GM18526 (cell line): Measurements from ENCODE around the gene SLC7A4.

Experiments used
- POLR2A ChIP-seq: IDR thresholded peaks from 3 replicates; pipeline ENCODE4 v1.6.1; 2011; ENCODE audit not compliant: insufficient read length; ENCODE audit errors: extremely low read depth

The SLC7A4 gene

DNA sequence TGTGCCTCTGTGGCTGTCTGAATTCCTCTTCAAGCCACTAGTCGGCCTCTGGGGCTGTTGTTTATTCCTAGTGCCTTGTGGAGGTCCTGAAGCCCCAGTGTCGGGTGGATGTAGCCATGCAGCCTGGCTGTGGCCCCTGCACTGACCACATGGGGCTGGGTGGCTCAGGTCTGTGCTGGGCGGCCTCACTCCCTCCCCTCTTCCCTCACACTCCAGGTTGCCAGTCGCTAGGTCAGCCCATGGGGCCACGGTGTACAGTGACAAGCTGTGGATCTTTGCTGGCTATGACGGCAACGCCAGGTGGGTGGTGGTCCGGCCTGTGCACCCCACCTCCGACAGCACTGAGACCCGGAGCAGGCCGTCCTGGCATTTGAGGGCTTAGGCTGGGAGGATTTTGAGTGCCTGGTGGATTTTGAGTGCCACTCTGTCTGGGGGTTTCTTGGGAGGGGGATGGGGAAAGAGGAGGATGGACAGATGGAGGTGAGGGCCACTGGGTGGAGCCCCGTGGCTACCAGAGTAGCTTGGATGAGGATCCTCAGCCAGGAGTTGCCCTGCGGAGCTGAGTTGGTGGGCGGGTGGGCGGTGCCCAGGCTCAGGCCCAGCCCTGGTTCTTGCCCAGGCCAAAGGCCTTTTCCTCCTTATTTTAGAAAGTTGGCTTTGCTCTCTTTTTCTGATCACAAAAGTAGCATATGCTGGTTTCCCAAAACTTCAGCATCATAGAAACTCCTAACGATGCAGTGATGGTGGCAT is 43.6 kb downstream of the SLC7A4 start:
- TF ChIP-seq POLR2A: no peak

- TF ChIP-seq POLR2A: no peak
These were observed 45.0 kb downstream of the SLC7A4 start for GRCh38 chr22:20987375-20987774.

- no peak for TF ChIP-seq POLR2A
These were observed 46.0 kb downstream of the SLC7A4 start for GRCh38 chr22:20986365-20986764.

DNA sequence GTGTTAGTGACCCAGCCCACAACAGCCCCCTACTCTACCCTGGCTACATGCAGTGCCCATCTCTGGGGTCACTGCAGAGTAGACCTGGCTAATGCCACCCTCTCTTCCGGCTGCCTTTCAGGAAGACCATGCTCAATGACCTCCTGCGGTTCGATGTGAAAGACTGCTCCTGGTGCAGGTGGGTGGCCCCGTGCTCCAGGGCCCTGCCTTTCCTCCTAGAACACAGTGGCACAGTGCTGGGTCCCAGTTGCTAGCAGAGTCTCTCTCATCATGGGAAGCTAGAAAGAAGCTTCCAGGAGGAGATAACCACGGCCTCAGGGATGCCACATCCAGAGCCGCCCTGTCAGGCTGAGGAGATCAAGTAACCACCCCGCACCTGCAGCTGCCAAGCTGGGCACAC is 46.6 kb downstream of the SLC7A4 start:
- no peak for TF ChIP-seq POLR2A

DNA sequence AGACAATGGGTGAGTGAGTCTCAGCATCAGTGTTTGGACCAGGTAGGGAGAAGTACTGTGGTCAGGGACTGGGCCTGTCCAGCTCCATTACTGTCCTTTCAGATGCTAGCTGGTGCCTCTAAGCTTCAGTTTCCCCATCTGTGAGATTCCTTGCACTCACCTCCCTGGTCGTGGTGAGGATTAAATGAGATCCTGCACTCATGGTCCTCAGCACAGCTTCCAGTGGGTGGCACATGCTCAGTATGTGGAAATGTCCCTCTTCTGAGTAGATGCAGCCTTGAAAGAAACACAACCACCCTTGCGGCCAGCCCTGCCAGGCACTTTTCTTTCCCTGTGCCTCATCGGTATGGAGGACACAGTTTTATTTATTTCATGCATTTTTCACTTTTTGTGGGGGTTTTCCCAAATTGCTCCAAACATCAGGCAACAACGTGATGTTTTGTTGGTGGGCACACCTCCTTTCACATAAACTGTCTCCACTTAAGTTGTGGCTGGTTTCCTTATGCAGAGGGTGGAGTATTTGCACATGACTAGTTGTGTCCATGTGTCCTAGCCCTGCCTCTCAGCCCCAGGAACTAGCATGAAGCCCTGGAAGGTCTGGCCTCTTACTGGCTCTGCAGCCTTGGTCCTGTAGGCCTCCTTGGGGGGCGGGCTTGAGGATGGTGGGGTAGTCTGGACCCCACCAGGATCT is 49.1 kb downstream of the SLC7A4 start:
- no peak for TF ChIP-seq POLR2A

DNA sequence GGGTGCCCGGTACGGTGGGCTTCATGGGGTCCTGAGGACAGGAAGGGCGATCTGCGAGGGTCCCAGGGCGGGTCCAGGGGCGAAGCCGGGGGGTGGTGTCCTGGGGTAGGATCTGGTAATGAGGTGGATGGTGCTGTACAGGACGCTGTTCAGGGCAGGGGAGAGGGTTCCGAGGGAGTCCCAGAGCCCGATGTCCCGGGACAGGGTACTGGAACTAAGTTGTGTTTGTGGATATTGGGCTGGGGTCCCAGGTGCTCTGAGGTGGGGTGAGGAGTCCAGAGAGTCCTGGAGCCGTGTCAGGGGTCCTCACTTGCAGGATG is 49.8 kb downstream of the SLC7A4 start:
- TF ChIP-seq POLR2A: no peak

GRCh38 chr22:20981787-20982562 is 50.4 kb downstream of the SLC7A4 start, which contains the start of gene LZTR1:
Gene LZTR1 (plus strand): TSS chr22:20982297. CDS start chr22:20982372, 75 bp downstream.
- peak; percentile 97 for TF ChIP-seq POLR2A

GRCh38 chr22:20980938-20981722 is 51.2 kb downstream of the SLC7A4 start:
- no peak for TF ChIP-seq POLR2A

DNA sequence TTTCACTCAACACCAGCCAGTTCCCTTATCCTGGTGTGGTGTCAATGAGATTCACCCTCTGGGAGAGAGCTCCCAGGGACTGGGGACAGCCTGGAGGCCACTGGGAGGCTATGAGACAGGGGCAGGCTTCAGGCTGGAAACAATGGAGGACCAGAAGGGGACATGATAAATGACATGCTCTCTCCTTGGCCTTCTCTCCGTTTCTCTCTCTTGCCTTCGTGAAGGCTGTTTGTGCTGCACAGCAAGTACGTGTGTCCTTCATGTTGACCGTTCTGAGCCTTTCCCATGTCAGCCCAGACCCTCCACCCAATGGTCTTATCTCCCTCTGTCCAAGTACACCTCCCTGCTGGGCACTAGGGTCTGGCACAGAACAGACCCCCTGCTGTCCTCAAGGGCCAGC is 51.8 kb downstream of the SLC7A4 start:
- TF ChIP-seq POLR2A: no peak

DNA sequence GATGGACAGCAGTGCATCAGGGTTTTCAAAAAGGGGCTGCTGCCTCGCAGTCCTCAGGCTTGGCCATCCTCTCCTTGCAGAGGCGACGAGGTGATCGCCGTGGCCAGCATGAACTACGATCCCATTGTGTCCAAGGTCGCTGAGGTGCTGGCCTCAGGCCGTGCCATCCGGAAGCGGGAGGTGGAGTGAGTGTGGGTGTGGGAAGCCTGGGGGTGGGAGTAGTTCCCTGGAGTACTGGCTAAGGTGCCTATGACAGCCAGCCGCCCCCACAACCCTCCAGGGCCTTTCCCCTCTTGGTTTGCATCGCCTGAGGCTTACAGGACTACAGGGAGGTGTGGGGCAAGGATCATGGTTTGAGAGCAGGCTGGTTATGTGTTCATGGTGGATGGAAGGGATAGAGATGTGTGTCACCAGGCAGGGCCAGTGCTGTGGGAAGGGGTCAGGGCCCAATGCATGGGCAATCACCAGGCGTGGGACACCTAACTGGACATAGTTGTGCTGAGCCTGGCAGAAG is 52.4 kb downstream of the SLC7A4 start:
- TF ChIP-seq POLR2A: no peak

DNA sequence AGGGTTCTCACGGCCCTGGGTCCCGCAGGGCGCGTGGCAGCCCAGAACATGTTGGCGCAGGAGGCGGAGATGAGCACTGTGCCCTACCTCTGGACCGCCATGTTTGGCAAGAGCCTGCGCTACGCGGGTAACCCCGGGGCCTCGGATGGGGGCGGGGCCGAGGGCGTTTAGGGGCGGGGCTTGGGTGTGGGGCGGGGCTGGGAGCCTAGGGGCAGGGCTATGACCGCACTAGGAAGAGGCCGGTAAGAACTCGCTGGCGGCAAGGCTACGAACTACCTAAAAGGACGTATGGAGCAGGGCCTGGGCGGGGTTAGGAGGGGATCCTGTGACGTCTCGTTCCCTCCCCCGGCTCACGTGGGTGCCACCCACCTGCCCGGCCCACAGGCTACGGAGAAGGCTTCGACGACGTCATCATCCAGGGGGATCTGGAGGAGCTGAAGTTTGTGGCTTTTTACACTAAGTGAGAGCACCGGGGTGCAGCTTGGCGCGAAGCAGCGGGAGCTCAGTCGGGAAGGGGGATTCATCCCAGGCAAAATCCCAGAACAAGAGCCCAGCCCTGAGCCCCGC is 53.0 kb downstream of the SLC7A4 start:
- TF ChIP-seq POLR2A: no peak
